Body of pancreas (tissue), 4 donors: Measurements from ENCODE around the gene UBTD1. TPM values are rescaled to one million over a fixed set of nuclear protein-coding genes. Genes with fewer than 3 reads are reported as not detected.

Source experiments
- ATAC-seq: fragments of 150-250 bp; one replicate; pipeline ENCODE4 v1.9.1; 2016
- DNase-seq, 4 donors: peaks; one replicate each; pipeline ENCODE4 v3.0.0-alpha.2; 2019
- H3K27ac ChIP-seq, 4 donors: fragments of 200-600 bp; sonication (generic); 1 replicate in 3 of 4; 2 replicates in 1 of 4; pipeline versions ENCODE4 v1.5.1 to v1.6.1; 2016 to 2019; ENCODE audit warnings: mild to moderate bottlenecking in 1 of 4, mixed read lengths in 1 of 4, moderate library complexity in 1 of 4
- H3K27me3 ChIP-seq, 2 donors: fragments of 200-600 bp; sonication (generic); one replicate each; pipeline ENCODE4 v1.6.0; 2016; ENCODE audit warnings: mild to moderate bottlenecking in 1 of 2
- H3K36me3 ChIP-seq, 2 donors: fragments of 200-600 bp; sonication (generic); replicated peaks in 1 of 2; 2 replicates each; pipeline ENCODE4 v1.5.1; 2016; ENCODE audit warnings: low read depth in 2 of 2; ENCODE audit not compliant: insufficient read depth in 1 of 2
- H3K4me1 ChIP-seq: fragments of 200-600 bp; sonication (generic); one replicate; pipeline ENCODE4 v1.6.0; 2016
- H3K4me3 ChIP-seq, 2 donors: fragments of 200-600 bp; sonication (generic); 1 replicate in 1 of 2; 2 replicates in 1 of 2; pipeline ENCODE4 v1.5.1; 2016 to 2019
- H3K9me3 ChIP-seq, 3 donors: fragments of 200-600 bp; sonication (generic); 1 replicate in 2 of 3; 2 replicates in 1 of 3; pipeline ENCODE4 v1.5.1; 2016
- CTCF ChIP-seq, 7 experiments: fragments of 450-650 bp in 4 of 7; fragments of 200-600 bp in 3 of 7; sonication (generic) in 3 of 7; IDR thresholded peaks; one replicate each; pipeline ENCODE4 v1.5.1; 2016 to 2019; ENCODE audit warnings: antibody characterized with exemption in 7 of 7
- POLR2A ChIP-seq, 3 donors: fragments of 450-650 bp; IDR thresholded peaks; one replicate each; pipeline ENCODE4 v1.6.1; 2016; ENCODE audit warnings: antibody characterized with exemption in 3 of 3, mild to moderate bottlenecking in 2 of 3
- WGBS, 2 donors: methylation state at CpG; one replicate each; pipeline ENCODE4 v1.1.5; 2017; 5-methylcytosine and 5-hydroxymethylcytosine counted together
- intact Hi-C: fragments of 100-400 bp; cut with DNase I; formaldehyde crosslinking; loops from one replicate; pipeline ENCODE4 v1.15.1; 2023
- total RNA-seq, 2 donors: library from RNA; depleted of rRNA; stranded (reverse); fragments of >200 nt; gene quantifications; one replicate each; pipeline ENCODE4 v1.1.0, GENCODE V29; 2016

UBTD1 gene
- total RNA-seq, 2 donors from 2014 or later, result 9.1 to 33.9 TPM

- WGBS, 2 donors, result 26 to 61% methylated on average over 2 to 3 of the region's 3 CpGs
- H3K4me1 ChIP-seq, result peaks cover 10% of the 10 kb centered on the region
- no peak for ATAC-seq
- peaks cover 5 to 22% of the 10 kb centered on the region in 2 donors for H3K36me3 ChIP-seq
- H3K27ac ChIP-seq, result no peak overlapping the region
- H3K27me3 ChIP-seq, result no peaks in the 10 kb centered on the region
- TF ChIP-seq CTCF (IDR thresholded peaks at IDR 0.05) (no peak), POLR2A (IDR thresholded peaks at IDR 0.05) (no peak)
- H3K4me3 ChIP-seq, result no peak overlapping the region
- H3K9me3 ChIP-seq, result no peaks in the 10 kb centered on the region
- intact Hi-C loops, result no loop called here
- DNase-seq, result peak; percentile 28 to 59 (median 46)
These were observed 44.2 kb upstream of the UBTD1 start for GRCh38 chr10:97454330-97455036.

- Histone ChIP-seq H3K4me3 (no peak overlapping the region), H3K27ac (no peak overlapping the region), H3K4me1 (peaks cover 10% of the 10 kb centered on the region), H3K36me3 (peaks cover 5 to 33% of the 10 kb centered on the region in 2 donors), H3K9me3 (no peaks in the 10 kb centered on the region), H3K27me3 (no peaks in the 10 kb centered on the region)
- WGBS, 2 donors, result 82 to 83% methylated on average over 5 of the region's 5 CpGs
- ATAC-seq (no peak), DNase-seq (no peak)
- no peak for TF ChIP-seq CTCF (IDR thresholded peaks at IDR 0.05)
- TF ChIP-seq POLR2A (IDR thresholded peaks at IDR 0.05), result no peak
- intact Hi-C loops, result no loop called here
These were observed 42.6 kb upstream of the UBTD1 start for GRCh38 chr10:97456034-97456685.

GRCh38 chr10:97456686-97457065, 42.0 kb upstream of the UBTD1 start:
- Histone ChIP-seq H3K4me3 (no peak overlapping the region), H3K4me1 (peaks cover 10% of the 10 kb centered on the region), H3K9me3 (no peaks in the 10 kb centered on the region), H3K36me3 (peaks cover 5 to 38% of the 10 kb centered on the region in 2 donors), H3K27me3 (no peaks in the 10 kb centered on the region), H3K27ac (no peak overlapping the region)
- TF ChIP-seq POLR2A (IDR thresholded peaks at IDR 0.05) (no peak), CTCF (IDR thresholded peaks at IDR 0.05) (no peak)
- no peak for ATAC-seq
- DNase-seq, result no peak
- intact Hi-C loops, result no loop called here
- 78 to 100% methylated on average over 1 to 3 of the region's 3 CpGs for WGBS, 2 donors

GRCh38 chr10:97459111-97459510, 39.6 kb upstream of the UBTD1 start:
- Histone ChIP-seq H3K36me3 (peaks cover 5 to 48% of the 10 kb centered on the region in 2 donors), H3K27me3 (no peaks in the 10 kb centered on the region), H3K27ac (no peak overlapping the region), H3K4me1 (peaks cover 15% of the 10 kb centered on the region), H3K4me3 (no peak overlapping the region), H3K9me3 (no peaks in the 10 kb centered on the region)
- intact Hi-C loops, result no loop called here
- DNase-seq, result no peak
- WGBS, 2 donors, result 86 to 97% methylated on average over 5 to 7 of the region's 7 CpGs
- TF ChIP-seq POLR2A (IDR thresholded peaks at IDR 0.05), result no peak
- TF ChIP-seq CTCF (IDR thresholded peaks at IDR 0.05), result no peak
- ATAC-seq, result no peak
